Kidney epithelial cell (primary cell): Measurements from ENCODE around the gene PPFIA3. TPM values are rescaled to one million over a fixed set of nuclear protein-coding genes. Genes with fewer than 3 reads are reported as not detected.

Source experiments
- DNase-seq: peaks from one replicate; pipeline ENCODE4 v3.0.0-alpha.2; 2010; ENCODE audit warnings: low read depth
- H3K27me3 ChIP-seq: 2 replicates; pipeline ENCODE4 v1.6.0; 2011; ENCODE audit warnings: low read length; ENCODE audit not compliant: control insufficient read depth, insufficient read depth
- H3K36me3 ChIP-seq: 2 replicates; pipeline ENCODE4 v1.5.1; 2011; ENCODE audit warnings: low read length; ENCODE audit not compliant: control insufficient read depth, insufficient read depth
- H3K4me3 ChIP-seq: 2 replicates; pipeline ENCODE4 v1.5.1; 2011; ENCODE audit warnings: low read depth, mild to moderate bottlenecking, control low read depth, low read length
- total RNA-seq: library from RNA; depleted of rRNA; stranded (reverse); fragments of >200 nt; gene quantifications from 2 replicates; pipeline ENCODE4 v1.2.3, GENCODE V29; 2015
- TF ChIP-seq, protein P1 (sequence below): IDR thresholded peaks from 2 replicates; pipeline ENCODE4 v1.5.1; 2011; ENCODE audit warnings: mild to moderate bottlenecking, moderate library complexity, low read length, control low read depth, inconsistent platforms; ENCODE audit not compliant: insufficient read depth, poor library complexity, severe bottlenecking

The PPFIA3 gene
- total RNA-seq, 1 donor from 2014 or later, result 0.88 TPM

DNA sequence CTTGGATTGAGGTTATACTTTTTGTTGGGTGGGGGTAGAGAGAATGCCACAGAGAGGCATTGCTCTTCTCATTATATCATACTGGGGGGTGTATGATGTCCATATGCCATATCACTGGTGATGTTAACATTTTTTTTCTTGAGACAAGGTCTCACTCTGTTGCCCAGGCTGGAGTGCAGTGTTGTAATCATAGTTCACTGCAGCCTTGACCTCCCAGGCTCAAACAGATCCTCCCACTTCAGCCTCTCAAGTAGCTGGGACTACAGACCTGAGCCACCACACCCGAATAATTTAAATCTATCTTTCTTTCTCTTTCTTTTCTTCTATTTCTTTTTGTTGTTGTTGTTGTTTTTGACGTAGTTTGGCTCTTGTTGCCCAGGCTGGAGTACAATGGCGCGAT lies 39.0 kb upstream of the PPFIA3 start:
- DNase-seq, result no peak
- Histone ChIP-seq H3K27me3 (no peaks in the 10 kb centered on the region), H3K4me3 (no peak overlapping the region), H3K36me3 (no peaks in the 10 kb centered on the region)
- TF ChIP-seq, protein P1, sequence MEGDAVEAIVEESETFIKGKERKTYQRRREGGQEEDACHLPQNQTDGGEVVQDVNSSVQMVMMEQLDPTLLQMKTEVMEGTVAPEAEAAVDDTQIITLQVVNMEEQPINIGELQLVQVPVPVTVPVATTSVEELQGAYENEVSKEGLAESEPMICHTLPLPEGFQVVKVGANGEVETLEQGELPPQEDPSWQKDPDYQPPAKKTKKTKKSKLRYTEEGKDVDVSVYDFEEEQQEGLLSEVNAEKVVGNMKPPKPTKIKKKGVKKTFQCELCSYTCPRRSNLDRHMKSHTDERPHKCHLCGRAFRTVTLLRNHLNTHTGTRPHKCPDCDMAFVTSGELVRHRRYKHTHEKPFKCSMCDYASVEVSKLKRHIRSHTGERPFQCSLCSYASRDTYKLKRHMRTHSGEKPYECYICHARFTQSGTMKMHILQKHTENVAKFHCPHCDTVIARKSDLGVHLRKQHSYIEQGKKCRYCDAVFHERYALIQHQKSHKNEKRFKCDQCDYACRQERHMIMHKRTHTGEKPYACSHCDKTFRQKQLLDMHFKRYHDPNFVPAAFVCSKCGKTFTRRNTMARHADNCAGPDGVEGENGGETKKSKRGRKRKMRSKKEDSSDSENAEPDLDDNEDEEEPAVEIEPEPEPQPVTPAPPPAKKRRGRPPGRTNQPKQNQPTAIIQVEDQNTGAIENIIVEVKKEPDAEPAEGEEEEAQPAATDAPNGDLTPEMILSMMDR, result no peak

DNA sequence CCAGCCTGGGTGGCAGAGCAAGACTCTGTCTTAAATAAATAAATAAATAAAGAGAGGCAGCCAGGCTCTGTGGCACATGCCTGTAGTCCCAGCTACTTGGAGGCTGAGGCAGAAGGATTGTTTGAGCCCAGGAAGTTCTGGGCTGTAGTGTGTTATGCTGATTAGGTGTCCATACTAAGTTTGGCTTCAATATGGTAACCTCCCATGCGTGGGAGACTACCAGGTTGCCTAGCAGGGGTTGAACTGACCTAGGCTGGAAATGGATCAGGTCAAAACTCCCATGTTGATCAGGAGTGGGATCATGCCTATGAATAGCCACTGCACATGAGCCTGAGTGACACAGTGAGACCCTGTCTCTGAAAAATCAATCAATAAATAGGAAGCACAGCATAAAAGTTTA lies 38.1 kb upstream of the PPFIA3 start:
- TF ChIP-seq, protein P1, result no peak
- DNase-seq, result no peak
- H3K36me3 ChIP-seq, result no peaks in the 10 kb centered on the region

DNA sequence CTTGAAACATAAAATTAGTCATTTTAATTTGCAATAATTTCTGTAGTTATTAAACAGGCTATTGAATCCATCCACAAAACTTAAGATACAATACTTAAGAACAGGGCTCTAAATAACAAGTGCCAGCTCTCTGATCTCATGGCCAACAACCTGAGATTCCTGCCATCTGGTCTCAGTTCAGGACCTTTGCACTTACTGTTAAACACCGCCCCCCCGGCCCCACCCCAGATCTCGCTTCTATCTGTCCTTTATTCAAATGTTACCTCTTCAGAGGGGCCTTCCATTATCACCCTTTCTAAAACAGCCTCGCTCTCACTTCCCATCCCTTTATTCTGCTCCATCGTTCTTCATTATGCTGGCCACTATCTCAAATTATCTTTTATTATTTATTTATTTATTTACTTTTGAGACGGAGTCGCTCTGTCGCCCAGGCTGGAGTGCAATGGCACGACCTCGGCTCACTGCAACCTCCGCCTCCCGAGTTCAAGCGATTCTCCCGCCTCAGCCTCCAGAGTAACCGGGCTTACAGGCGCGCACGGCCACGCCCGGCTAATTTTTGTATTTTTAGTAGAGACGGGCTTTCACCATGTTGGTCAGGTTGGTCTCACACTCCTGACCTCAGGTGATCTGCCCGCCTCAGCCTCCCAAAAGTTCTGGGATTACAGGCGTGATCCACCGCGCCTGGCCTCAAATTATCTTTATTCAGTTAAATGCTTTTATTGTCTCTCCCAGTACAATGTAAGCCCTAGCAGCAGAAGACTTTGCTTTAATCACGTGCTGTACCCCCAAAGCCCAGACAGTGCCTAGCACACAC lies 34.9 kb upstream of the PPFIA3 start:
- TF ChIP-seq, protein P1, result no peak
- DNase-seq, result no peak
- H3K36me3 ChIP-seq, result peaks cover 2% of the 10 kb centered on the region

More for the DNA sequence above, 38.1 kb upstream of the PPFIA3 start:
- Histone ChIP-seq H3K27me3 (no peaks in the 10 kb centered on the region), H3K4me3 (no peak overlapping the region)

DNA sequence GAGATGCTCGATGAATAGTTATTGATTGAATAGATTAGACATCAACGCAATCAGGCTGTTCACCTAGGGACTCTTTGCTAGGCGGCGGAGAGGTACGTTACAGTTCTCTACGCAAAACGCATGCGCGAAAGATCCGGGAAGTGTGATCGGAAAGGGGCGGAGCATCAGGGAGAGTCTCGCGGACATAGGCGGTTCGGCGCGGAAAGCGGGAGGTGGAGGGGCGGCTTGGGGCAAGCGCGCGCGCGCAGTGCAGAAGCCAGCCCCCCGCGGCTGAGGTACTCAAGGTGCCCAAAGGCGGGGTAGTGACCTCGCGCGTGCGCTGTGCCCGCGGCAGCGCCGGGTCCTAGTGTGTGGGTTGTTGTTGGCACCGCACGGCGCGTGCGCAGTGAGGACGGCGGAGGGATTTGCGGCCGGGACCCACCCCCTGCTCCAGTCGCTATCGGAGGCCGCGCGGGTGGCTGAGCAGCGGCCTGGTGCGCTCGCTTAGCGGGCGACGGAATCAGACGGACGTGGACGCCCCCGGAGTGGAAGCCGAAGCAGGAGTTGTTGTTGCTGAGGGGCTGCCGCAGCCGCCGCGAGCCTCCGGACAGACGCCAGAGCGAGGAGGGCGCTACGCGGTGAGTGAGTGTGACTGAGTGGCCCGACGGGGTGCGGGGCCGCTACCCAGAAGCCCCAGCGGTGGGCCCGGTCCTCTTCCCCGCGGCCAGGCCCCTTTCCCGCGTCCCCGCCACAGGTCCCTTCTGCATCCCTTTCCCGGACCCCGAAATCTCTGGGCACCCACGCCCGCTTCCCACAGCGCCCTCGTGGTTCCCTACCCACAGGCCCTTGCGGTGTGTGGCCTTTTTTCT lies 34.1 kb upstream of the PPFIA3 start, which contains the start of gene SNRNP70:
SNRNP70 (plus strand) TSS at position 432 of the 848 bp plus-strand sequence. CDS start 964 bp downstream, outside the sequence.
- TF ChIP-seq, protein P1, result no peak

More for the DNA sequence above, 34.9 kb upstream of the PPFIA3 start:
- H3K4me3 ChIP-seq, result peak overlapping the region; percentile 36
- no peaks in the 10 kb centered on the region for H3K27me3 ChIP-seq

DNA sequence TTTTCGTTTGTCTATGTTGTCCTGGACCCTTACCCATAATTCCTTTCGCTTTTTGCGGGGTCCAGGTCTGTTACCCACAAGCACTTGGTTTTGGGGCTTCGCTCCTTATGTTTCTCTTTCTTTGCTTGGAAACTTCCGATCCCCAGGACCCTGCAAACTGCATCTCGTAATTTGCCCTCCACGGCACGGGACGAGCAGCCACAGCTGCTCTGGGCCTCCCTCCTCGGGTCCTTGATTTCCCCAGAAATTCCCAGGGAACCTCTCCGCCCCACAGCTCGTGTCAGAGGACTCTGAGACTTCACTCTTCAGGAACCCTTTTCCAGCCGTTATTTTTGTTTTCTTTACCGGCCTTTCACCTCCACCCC lies 33.5 kb upstream of the PPFIA3 start:
- H3K36me3 ChIP-seq, result peaks cover 2% of the 10 kb centered on the region
- TF ChIP-seq, protein P1, result no peak
- H3K27me3 ChIP-seq, result no peaks in the 10 kb centered on the region
- peak overlapping the region; percentile 98 for H3K4me3 ChIP-seq
- no peak for DNase-seq

More for the DNA sequence above, 34.1 kb upstream of the PPFIA3 start, which contains the start of gene SNRNP70:
- Histone ChIP-seq H3K27me3 (no peaks in the 10 kb centered on the region), H3K4me3 (peak within 1 kb of the TSS; percentile 98), H3K36me3 (peaks cover 2% of the 10 kb centered on the region)
- DNase-seq, result peak; percentile 91
